Activated naive CD4-positive, alpha-beta T cell treated with Interleukin-2 at 50 U/mL for 16 hours (primary cell): Measurements from ENCODE around the gene HLA-DQA1.
"Not testable (repeated sequence)": the region's sequence is repeated elsewhere in the genome, so short reads cannot be mapped to it uniquely, and the experiment has no call there.

Experiments
- DNase-seq: peaks from one replicate; pipeline ENCODE4 v3.0.0-alpha.2; 2020

The HLA-DQA1 gene

DNA sequence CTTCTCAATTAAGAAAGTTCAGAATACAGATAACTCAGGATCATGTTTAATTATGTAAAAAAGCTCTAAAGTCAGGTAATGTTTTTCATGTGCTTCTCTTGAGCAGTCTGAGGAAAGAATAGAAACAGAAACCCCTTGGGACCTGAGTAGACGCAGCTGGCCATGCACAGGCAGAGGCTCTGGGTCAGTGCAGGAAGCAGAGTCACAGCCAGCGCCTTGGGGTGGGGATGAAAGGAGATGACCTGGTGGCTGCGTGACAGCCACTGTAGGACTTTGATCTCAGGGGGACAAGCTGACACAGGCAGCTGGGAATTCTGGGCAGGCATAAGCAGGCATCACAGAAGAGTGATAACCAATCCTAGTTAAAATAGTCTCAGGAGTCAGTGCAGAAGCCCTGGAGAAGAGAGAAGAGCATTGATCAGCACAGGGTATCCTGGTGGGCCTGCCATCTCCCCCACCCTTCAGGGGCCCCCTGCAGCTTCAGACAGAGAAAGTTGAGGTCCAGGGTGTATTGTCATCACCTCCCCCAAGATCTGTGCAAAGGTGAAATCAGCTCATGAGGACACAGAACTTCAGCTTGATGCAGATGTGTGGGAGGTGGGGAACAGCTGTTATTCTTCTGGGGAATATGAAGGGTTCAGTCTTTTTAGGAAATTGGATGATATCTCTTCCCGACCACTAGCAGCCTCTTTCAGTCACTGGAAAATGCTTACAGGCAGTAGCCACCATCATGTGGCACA, 22.8 kb downstream of the HLA-DQA1 start:
- no peak for DNase-seq

DNA sequence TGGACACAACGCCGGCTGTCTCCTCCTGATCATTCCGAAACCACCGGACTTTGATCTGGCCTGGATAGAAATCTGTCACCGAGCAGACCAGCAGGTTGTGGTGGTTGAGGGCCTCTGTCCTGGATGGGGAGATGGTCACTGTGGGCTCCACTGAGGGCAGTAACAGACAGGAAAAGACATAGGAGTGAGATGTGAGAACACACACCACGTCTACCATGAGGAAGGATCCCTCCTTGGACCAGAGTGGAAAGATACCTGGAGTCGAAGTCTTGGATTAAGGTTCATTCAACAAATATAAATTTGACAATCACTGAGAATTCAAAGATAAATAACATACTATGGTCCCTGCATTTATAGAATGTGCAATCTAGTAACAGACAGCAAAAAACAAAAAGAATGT, 24.9 kb downstream of the HLA-DQA1 start:
- no peak for DNase-seq

DNA sequence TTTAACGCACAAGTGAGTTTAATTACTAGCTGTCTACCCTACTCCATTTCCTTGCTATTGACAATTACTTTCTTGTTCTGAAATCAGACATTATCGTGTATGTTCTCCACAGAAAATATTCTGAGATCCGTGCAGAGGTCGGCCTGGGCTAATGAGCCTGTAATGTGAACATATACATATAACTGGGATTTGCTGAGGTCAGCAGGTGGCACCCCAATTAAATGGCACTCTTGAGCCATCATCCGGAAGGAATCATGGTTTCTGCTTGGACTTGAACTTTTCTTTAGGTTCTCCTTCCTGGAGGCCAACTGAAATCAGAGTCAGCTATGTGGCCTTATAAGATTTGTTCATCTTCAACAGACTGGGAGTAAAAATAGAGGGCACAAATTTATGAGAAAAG, 25.6 kb downstream of the HLA-DQA1 start:
- no peak for DNase-seq

DNA sequence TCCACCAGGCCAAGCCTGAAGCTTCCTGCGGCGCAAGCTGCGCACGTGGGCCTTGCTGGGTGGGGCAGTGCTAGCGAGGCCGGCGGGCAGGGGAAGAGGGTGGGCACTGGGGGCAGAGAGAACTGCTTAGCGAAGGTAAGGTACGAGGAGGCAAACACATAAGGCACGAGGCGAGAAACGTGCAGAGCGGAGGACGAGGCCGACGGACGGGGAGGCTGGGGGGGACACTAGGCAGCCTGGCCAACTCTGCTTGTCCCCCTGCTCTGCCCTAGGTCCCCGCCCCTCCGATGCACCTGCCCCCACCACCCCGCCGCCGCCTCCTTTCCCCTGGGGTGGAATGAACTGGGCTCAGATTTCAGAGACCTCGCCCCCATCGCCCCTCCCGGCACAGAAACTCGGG, 27.1 kb downstream of the HLA-DQA1 start:
- DNase-seq: no peak

DNA sequence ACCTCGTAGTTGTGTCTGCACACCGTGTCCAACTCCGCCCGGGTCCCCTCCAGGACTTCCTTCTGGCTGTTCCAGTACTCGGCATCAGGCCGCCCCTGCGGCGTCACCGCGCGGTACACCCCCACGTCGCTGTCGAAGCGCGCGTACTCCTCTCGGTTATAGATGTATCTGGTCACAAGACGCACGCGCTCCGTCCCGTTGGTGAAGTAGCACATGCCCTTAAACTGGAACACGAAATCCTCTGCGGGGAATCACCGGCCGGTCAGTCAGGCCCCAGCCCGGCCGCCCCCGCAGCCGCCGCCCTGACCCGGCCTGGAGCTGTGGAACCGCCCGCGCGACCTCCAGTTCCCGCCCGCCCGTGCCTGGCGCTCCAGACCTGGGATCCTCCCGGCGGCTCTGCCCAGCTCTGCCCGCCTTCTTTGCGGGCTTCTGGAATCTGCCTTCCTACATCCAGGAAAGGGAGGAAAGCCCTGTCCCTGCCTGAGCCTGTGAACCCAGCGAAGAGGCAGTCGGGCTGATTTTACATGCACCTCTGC, 27.7 kb downstream of the HLA-DQA1 start:
- DNase-seq: no peak

DNA sequence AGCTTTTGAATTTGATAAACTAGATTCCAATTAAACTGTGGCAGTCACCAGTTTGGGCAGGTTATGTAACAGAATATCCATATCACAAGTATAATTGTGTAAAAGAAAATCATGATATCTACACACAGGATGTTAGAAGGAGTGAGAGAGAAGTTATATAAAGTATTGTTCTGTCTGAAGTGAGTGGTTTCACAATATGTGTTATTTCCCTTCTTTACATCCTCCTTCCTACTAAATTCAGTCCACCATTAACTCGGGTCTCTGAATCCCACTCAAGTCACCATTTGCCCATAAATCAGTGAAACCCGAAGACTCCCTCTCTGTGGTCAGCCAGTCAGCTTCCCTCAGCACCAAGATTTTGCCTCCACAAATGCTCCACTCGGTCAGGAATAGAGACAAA, 28.5 kb downstream of the HLA-DQA1 start:
- DNase-seq: no peak

DNA sequence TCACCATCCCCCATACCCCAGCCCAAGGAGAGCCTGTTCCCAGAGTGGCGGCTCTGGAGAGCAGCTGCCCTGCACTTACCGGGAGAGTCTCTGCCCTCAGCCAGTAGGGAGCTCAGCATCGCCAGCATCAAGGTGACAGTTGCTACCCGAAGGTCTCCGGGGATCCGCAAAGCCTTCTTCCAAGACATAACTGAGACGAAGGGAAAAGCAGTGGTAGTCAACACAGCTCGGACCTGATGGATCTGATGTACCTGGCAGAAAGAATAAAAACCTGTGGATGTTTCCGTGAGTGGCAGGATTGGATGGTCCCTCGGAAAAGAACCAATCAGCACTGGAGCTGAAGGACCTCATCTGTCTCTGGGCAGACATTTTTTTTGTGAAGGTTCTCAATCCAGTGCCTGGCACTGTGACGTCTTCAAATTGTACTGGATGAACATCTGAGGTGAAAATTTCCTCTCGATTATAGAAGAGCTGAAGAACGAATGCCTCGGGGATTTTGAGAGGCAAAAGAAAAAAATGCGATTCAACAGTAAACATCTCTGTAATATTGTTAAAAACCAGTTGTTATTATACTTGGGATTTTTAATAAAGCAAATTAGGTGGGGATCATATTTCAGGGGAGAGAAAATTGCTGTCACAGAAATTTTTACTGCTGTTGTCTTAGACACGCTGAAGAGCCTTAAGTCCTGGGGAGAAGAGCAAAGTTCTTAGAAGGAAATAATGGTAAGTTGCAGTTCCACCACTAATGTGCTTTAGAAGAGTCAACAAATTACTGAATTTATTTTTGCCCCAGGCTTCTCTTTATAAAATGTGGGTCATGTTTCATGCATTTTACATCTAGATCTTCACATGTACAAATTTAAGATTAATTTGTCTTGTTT, 29.5 kb downstream of the HLA-DQA1 start, which contains the start of gene HLA-DQB1:
Gene HLA-DQB1 (minus strand): TSS at position 238 of the 881 bp plus-strand sequence. CDS start 50 bp downstream, at position 188.
- peak; percentile 11 for DNase-seq

DNA sequence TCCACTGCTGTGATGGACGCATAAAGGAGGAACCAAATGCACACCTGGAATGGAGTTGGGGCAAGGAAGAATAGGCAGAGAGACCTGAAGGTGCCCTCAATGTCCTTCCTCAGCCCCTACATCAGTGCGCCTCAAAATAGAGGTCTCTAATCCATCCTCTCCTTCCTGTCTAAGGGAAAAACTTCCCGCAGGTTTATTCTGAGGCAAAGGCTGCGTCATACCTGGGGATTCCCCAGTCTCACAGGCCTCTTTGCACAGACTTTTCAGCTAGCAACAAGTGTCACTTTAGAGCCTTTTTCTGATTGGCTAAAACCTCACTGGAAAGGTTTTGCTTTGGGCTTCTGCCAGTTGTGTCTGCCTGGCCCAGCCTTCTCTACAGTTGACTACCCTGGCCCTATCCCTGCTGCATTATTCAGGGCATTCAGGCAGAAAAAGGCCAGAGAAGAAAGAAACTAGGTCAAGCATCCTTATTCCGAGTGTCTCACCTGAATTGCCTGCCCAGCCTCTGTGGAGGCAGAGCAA, 31.1 kb downstream of the HLA-DQA1 start:
- peak; percentile 48 for DNase-seq

DNA sequence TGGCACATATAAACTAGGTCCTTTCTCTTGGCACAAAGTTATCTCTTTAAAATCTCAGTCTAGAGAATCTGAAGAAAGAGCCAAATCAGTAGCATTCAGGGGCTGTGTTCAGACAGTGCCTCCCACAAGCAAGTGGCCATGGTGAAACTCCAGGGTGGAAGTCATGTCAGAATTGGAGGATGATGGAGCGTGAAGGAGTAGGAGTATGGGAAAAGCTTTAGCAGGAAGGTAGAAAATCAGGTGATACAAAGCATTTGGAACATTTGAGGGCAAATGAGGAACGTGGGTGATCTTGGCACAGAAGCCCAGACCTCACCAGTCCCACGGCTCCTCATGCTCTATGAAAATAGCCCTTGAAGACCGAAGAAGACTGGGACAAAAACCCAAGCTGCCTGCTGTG, 32.0 kb downstream of the HLA-DQA1 start:
- no peak for DNase-seq

DNA sequence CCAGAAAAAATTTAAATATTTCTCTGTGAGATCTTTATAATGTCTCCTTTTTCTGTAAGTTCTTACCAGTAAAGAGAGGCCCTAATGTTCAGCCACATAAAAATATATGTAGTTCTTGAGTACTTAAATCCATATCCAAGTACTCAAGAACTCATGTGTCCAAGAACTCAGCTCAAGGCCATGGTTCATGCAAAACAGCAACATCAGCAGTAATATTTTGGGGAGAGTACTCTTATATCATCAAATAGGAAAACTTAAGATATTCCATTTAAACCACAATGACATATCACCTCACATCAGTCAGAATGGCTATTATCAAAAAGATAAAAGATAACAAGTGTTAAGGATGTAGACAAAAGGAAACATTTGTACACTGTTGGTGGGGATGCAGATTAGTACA, 32.7 kb downstream of the HLA-DQA1 start:
- no peak for DNase-seq

DNA sequence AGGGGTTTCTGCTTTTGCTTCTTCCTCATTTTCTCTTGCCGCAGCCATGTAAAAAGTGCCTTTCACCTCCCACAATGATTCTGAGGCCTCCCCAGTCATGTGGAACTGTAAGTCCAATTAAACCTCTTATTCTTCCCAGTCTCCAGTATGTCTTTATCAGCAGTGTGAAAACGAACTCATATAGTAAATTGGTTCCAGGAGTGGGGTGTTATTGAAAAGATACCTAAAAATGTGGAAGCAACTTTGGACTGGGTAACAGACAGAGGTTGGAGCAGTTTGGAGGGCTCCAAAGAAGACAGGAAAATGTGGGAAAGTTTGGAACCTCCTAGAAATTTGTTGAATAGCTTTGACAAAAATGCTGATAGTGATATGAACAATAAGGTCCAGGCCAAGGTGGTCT, 34.7 kb downstream of the HLA-DQA1 start:
- not testable (repeated sequence) for DNase-seq

DNA sequence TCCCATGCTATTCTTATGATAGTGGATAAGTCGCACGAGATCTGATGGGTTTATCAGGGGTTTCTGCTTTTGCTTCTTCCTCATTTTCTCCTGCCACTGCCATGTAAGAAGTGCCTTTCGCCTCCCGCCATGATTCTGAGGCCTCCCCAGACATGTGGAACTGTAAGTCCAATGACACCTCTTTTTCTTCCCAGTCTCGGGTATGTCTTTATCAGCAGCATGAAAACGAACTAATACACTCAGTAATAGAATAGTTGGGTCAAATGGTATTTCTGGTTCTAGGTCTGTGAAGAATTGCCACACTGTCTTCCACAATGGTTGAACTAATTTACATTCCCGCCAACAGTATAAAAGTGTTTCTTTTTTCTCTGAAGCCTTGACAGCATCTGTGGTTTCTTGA, 36.9 kb downstream of the HLA-DQA1 start:
- not testable (repeated sequence) for DNase-seq

DNA sequence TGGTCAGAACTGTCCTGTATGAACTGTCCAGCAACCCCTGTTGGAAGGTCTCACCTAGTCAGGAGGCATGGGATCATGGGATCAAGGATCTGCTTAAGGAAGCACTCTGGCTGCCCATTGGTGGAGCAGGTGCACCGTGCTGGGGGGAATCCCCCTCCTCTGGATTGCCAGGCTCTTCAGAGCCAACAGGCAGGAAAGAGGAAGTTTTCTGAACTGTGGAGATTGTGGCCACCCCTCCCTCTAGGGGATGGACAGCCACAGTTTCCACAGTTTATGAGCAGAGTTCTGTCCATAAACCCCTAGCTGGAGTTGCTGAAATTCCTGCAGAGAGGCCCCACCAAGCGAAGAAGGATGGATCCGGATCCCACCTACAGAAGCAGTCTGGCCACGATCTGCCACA, 42.3 kb downstream of the HLA-DQA1 start:
- DNase-seq: no peak

DNA sequence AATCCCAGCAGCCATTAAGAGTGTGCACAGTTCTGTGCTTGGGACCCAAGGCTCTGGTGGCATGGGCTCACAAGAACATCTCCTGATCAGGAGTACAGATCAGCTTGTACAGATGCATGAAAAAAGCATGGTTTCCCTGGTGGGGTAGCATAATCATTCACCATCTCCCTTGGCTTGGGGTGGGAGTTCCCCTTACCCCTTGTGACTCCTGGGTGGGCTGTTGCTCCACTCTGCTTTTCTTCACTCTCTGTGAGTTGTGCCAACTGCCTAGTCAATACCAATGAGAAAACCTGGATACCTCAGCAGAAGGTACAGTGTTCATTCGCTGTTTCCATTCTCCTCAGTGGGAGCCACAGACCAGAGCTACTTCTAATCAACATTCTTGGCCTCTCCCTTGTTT, 42.8 kb downstream of the HLA-DQA1 start:
- no peak for DNase-seq

DNA sequence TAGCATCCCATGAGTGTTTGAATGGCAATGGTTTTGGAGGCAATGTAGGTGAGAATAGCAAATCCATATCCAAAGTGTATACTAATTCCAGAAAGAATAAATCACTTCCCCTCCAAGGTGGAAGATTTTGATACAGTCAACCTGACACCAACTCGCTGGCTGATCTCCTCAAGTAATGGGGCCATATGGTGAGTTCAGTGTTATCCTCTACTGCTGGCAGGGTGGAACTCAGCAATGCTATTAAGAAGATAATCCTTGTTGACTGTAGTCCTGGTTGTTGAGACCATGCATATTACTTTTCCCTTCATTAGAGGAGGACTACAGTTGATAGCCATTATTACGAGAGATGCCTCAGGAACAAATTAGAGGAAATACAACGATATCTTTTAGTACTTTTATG, 47.0 kb downstream of the HLA-DQA1 start:
- DNase-seq: no peak

DNA sequence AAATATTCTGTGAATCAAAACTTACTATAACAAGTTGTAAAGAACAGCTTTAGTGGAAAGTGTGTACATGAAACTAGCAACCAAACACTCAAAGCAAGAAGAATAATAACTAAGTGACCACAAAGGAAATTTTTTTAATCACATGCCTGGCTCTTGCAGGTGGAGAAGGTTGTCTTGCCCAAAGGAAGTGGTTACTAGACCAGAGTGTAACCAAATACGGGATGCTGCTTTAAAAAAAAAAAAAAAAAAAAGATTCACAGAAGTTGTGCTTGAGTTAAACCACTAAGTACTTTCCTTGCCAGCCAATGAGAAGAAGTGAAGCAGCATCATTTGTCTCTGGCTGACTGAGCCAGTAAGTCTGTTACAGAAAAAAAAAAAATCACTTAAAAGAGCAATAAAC, 48.4 kb downstream of the HLA-DQA1 start:
- DNase-seq: peak; percentile 16

DNA sequence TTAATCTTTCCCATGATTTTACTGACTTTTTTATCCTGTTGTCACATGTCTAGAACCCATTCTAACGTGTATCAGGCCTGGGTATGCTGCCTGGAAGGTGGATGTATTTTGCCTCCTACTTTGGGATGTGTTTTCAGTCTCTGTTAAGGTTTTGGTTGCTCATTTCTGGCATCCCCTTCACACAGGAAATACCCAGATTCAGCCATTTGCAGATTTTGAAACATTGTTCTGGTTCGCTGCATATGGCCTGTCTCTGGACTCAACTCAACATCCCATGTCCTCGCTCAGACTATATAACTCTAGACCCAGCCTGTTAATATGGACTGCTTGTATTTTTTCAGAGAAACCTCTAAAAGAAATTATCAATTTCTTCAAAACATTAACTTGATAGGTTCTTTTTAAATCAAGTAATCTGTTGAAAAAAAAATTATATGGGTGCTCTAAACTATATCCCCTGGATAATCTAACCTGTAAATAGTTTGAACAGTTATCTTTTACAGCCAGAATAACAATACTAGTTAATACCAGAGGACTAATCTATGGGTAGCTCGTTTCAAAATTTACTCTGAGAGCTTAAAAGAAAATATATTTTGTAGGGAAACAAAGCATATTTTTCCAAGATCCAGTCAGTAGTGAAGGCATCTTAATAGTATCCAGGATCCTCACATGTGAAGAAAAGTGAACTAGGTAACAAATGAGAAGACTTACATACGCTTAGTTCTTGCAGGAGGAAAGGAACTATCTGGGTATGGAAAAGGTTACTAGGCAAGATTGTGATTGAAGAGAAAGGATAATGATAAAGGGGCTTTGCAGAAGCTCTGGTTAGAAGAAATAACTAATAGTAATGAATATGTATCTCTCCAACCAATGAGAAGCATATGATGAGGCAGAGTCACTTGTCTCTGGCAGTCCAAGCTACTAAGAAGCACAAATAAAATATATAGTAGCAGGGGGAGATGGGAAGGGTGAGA, 52.6 kb downstream of the HLA-DQA1 start:
- DNase-seq: no peak

DNA sequence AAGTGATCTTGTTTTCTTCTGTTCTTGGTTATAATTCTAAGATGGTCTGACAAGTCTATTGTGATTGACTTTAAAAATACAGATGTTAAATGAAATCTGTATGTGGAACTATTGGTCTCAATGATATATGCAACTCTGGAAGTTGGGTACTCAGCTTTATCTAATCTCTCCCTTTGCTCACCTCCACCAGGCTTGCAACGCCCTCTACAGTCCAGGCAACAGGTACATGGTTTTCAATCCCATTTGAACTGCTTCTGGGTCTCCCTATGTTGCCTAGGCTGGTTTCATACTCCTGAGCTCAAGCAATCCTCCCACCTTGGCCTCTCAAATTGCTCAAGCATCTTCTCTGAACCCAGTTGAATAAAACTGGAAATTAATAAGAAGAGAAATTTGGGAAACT, 54.8 kb downstream of the HLA-DQA1 start:
- DNase-seq: peak; percentile 50
